ENCODE results near the gene PRKCH. TPM values are rescaled to one million over a fixed set of nuclear protein-coding genes. Genes with fewer than 3 reads are reported as not detected.
A peak's percentile ranks its signal among the peaks of the same experiment; 100 is the strongest.

PRKCH gene
- total RNA-seq, 1 experiment from 2014 or later, result 5.2 TPM

- Histone ChIP-seq H3K79me1 (ENCODE audit: insufficient read depth, low read depth, low read length, poor library complexity, severe bottlenecking) (no peaks in the 10 kb centered on the region), H3K56ac (ENCODE audit: insufficient read length, low read depth, low read length) (no peak overlapping the region), H3K4me2 (ENCODE audit: insufficient read depth, insufficient read length, low read length) (no peak overlapping the region), H2BK12ac (ENCODE audit: insufficient read length, low read depth, low read length) (no peak overlapping the region), H2AK5ac (ENCODE audit: insufficient read length, low read length) (no peak overlapping the region), H3K9ac (ENCODE audit: extremely low read depth, insufficient read length, low read length) (no peak overlapping the region), H2AFZ (ENCODE audit: low read length) (no peak overlapping the region), H3K4ac (ENCODE audit: low read depth, low read length) (no peak overlapping the region), H3K23me2 (ENCODE audit: insufficient read length, low read depth, low read length, poor library complexity, severe bottlenecking) (no peaks in the 10 kb centered on the region), H3T11ph (ENCODE audit: low read length) (no peak overlapping the region), H4K91ac (ENCODE audit: insufficient read length, low read depth, low read length) (no peak overlapping the region), H4K8ac (replicated peaks; ENCODE audit: insufficient read length, low read depth, low read length) (no peak overlapping the region), H3K14ac (ENCODE audit: insufficient read depth, low read length) (no peak overlapping the region), H3K23ac (ENCODE audit: insufficient read length, low read depth, low read length) (no peak overlapping the region), H2BK120ac (ENCODE audit: low read depth, low read length, poor library complexity, severe bottlenecking) (no peak overlapping the region), H3K79me2 (ENCODE audit: insufficient read depth, low read length) (no peaks in the 10 kb centered on the region), H2BK5ac (ENCODE audit: insufficient read length, low read length) (no peak overlapping the region), H3K18ac (ENCODE audit: insufficient read length, low read depth, low read length) (no peak overlapping the region), H2BK20ac (ENCODE audit: low read depth, low read length, poor library complexity, severe bottlenecking) (no peak overlapping the region), H3K27me3 (ENCODE audit: insufficient read depth, low read length) (no peaks in the 10 kb centered on the region), H4K20me1 (ENCODE audit: control insufficient read depth, insufficient read depth, insufficient read length) (no peaks in the 10 kb centered on the region), H3K27ac (ENCODE audit: insufficient read length, low read depth, low read length) (no peak overlapping the region), H4K5ac (ENCODE audit: insufficient read length, low read depth, low read length) (no peak overlapping the region), H3K4me1 (ENCODE audit: insufficient read depth, low read length) (peaks cover 3% of the 10 kb centered on the region; the same call in 1 of the 2 replicates), H3K9me3 (ENCODE audit: control insufficient read depth, low read depth, low read length) (no peaks in the 10 kb centered on the region), H2BK15ac (ENCODE audit: low read depth, low read length) (no peak overlapping the region)
- no peaks in the 10 kb centered on the region for H3K27me3 Mint-ChIP-seq (ENCODE audit: low read depth)
- peaks cover 0 to 9% of the 10 kb centered on the region in 2 experiments; a peak in 3 of 5 replicates for H3K9me3 Mint-ChIP-seq
- H3K27ac Mint-ChIP-seq, result no peak overlapping the region
- peaks cover 24 to 26% of the 10 kb centered on the region in 2 experiments for H3K4me1 Mint-ChIP-seq
- peak; percentile 86 for TF ChIP-seq CTCF (conservative IDR thresholded peaks at IDR 0.05)
- no CpG with 5 or more reads among the region's 7 CpGs for WGBS (ENCODE audit: extremely low coverage, insufficient read length, low lambda C conversion rate)
- peaks cover 0 to 9% (median 6%) of the 10 kb centered on the region in 3 experiments; a peak in 2 of 7 replicates for H3K36me3 Mint-ChIP-seq (ENCODE audit: insufficient read depth in 1 of 3, low read depth in 3 of 3)
- H3K4me3 Mint-ChIP-seq, result no peak overlapping the region
- DNase-seq, result no peak
Measured at GRCh38 chr14:61461808-61462275, 140.5 kb downstream of the PRKCH start.
